Progenitor cell of endocrine pancreas (in vitro differentiated cells): ENCODE measurements around the gene TNP1. TPM values are rescaled to one million over a fixed set of nuclear protein-coding genes. Genes with fewer than 3 reads are reported as not detected.

ENCODE experiments used
- DNase-seq: peaks from one replicate; pipeline ENCODE4 v3.0.0; 2021; ENCODE audit warnings: low spot score; ENCODE audit not compliant: unreplicated experiment
- H3K27ac Mint-ChIP-seq: 2 replicates; pipeline ENCODE4 v1.8.0; 2021; ENCODE audit warnings: mild to moderate bottlenecking, moderate library complexity, mixed read lengths
- H3K27me3 Mint-ChIP-seq: 2 replicates; pipeline ENCODE4 v1.8.0; 2021; ENCODE audit warnings: mixed read lengths
- H3K36me3 Mint-ChIP-seq: 2 replicates; pipeline ENCODE4 v1.8.0; 2022; ENCODE audit warnings: mixed read lengths; ENCODE audit not compliant: insufficient read depth
- H3K4me1 Mint-ChIP-seq: 2 replicates; pipeline ENCODE4 v1.8.0; 2021; ENCODE audit warnings: low read depth, mixed read lengths
- H3K4me3 Mint-ChIP-seq: 2 replicates; pipeline ENCODE4 v1.8.0; 2021; ENCODE audit warnings: low read depth, mild to moderate bottlenecking, moderate library complexity, mixed read lengths
- H3K9me3 Mint-ChIP-seq: 2 replicates; pipeline ENCODE4 v1.8.0; 2021; ENCODE audit warnings: low read depth, mixed read lengths
- total RNA-seq: library from RNA; stranded (reverse); gene quantifications from 2 replicates; pipeline ENCODE4 v1.2.1, GENCODE V29; 2021
- TF ChIP-seq, protein P1 (sequence below): fragments of 200-600 bp; sonication (generic); IDR thresholded peaks from one replicate; pipeline ENCODE4 v1.5.0; 2021; ENCODE audit warnings: antibody characterized with exemption, mild to moderate bottlenecking; ENCODE audit not compliant: unreplicated experiment

The TNP1 gene
- total RNA-seq, 1 donor from 2014 or later: 1.1 TPM

DNA sequence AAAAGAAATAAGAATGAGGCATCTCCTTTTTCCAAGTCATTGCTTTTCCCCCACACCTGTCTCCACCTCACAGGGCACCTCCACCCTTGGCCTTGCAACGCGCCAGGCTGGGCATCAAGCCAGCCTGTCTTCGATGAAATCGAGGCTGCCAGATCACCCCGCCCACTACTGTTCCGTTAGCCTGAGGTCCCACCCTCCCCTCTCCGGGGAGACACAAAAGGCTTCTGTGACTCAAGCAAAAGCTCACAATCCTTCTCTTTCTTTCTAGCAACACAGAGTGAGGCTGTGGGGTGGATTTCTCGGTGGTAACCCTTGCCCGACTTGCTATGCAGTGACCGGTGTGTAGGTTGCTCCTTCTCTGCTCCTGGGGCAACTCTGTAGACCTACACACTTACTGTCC, 9.9 kb downstream of the TNP1 start:
- Mint-ChIP-seq H3K27ac (no peak overlapping the region), H3K4me3 (no peak overlapping the region), H3K27me3 (peaks cover 8% of the 10 kb centered on the region), H3K4me1 (no peaks in the 10 kb centered on the region), H3K36me3 (no peaks in the 10 kb centered on the region), H3K9me3 (no peaks in the 10 kb centered on the region)
- TF ChIP-seq, protein P1, sequence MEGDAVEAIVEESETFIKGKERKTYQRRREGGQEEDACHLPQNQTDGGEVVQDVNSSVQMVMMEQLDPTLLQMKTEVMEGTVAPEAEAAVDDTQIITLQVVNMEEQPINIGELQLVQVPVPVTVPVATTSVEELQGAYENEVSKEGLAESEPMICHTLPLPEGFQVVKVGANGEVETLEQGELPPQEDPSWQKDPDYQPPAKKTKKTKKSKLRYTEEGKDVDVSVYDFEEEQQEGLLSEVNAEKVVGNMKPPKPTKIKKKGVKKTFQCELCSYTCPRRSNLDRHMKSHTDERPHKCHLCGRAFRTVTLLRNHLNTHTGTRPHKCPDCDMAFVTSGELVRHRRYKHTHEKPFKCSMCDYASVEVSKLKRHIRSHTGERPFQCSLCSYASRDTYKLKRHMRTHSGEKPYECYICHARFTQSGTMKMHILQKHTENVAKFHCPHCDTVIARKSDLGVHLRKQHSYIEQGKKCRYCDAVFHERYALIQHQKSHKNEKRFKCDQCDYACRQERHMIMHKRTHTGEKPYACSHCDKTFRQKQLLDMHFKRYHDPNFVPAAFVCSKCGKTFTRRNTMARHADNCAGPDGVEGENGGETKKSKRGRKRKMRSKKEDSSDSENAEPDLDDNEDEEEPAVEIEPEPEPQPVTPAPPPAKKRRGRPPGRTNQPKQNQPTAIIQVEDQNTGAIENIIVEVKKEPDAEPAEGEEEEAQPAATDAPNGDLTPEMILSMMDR: no peak
- no peak for DNase-seq

DNA sequence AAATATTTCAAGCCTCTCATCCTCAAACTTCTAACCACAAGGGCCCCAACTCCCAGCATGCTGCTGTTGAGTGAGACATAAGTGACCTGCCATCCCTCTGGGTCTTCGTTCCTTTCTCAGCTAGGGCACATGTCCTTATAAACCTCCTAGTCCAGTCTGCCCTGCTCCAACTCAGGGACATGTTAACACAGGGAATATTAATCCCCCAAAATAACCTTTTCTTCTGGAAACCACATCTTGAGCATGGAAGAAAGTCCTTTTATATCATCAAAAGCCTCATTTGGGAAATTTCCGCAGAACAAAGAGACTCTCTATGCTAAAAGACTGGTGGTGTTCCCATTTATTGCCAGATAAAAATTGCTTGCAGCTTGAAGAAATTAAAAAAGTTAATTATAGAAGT, 14.4 kb downstream of the TNP1 start:
- no peak for DNase-seq
- no peaks in the 10 kb centered on the region for H3K9me3 Mint-ChIP-seq
- TF ChIP-seq, protein P1: no peak
- H3K27me3 Mint-ChIP-seq: peaks cover 3% of the 10 kb centered on the region
- no peak overlapping the region for H3K27ac Mint-ChIP-seq
- no peaks in the 10 kb centered on the region for H3K36me3 Mint-ChIP-seq
- H3K4me3 Mint-ChIP-seq: no peak overlapping the region
- H3K4me1 Mint-ChIP-seq: no peaks in the 10 kb centered on the region

- Mint-ChIP-seq H3K36me3 (peaks cover 2% of the 10 kb centered on the region), H3K9me3 (no peaks in the 10 kb centered on the region), H3K27me3 (peaks cover 8% of the 10 kb centered on the region), H3K4me1 (no peaks in the 10 kb centered on the region), H3K4me3 (no peak overlapping the region), H3K27ac (no peak overlapping the region)
- TF ChIP-seq, protein P1: no peak
- no peak for DNase-seq
Measured at GRCh38 chr2:216842636-216843035, 17.2 kb downstream of the TNP1 start.

DNA sequence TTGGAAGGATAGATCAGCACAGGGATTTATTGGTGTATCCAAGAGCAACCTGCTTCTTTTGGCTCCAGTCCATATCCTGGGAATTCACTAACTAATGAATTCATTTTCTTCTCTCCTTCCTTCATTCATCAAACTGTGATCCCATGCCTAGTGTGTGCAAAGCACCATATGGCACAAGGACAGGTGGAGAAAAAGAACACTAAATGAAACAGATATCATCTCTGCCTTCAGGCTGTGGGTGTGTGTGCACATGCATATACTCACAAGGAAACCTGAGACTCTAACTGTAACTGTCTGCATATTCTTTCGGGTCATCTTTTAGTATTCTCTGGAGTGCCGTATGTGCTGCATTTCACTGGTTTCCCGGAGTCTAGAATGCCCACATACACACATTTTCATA, 20.2 kb downstream of the TNP1 start:
- H3K27ac Mint-ChIP-seq: no peak overlapping the region
- peaks cover 2% of the 10 kb centered on the region for H3K36me3 Mint-ChIP-seq
- H3K4me3 Mint-ChIP-seq: no peak overlapping the region
- TF ChIP-seq, protein P1: no peak
- H3K9me3 Mint-ChIP-seq: no peaks in the 10 kb centered on the region
- H3K4me1 Mint-ChIP-seq: no peaks in the 10 kb centered on the region
- DNase-seq: no peak
- peaks cover 11% of the 10 kb centered on the region for H3K27me3 Mint-ChIP-seq

- Mint-ChIP-seq H3K36me3 (peaks cover 2% of the 10 kb centered on the region), H3K4me1 (no peaks in the 10 kb centered on the region), H3K27ac (no peak overlapping the region), H3K9me3 (no peaks in the 10 kb centered on the region), H3K4me3 (no peak overlapping the region), H3K27me3 (peaks cover 11% of the 10 kb centered on the region)
- TF ChIP-seq, protein P1: no peak
- no peak for DNase-seq
Measured at GRCh38 chr2:216838151-216838550, 21.7 kb downstream of the TNP1 start.

DNA sequence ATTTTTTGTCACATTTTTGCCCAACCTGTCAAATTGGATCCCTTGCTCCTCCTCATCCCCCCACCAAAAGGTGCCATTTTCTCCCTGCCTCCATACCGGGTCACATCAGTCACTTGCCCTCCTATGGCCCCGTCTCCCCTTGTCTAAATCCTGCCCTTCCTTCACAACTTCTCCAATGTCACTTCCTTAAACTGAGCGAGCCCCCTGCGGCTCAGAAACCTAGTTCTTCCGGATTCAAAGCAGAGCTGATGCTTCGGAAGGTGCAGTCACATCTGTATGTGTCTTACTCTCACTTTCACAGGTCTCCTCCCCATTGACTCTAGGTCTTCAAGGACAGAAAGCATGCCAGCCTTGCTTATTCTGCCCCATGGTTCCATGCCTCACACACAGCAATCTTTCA, 22.1 kb downstream of the TNP1 start:
- no peak for DNase-seq
- Mint-ChIP-seq H3K36me3 (peaks cover 2% of the 10 kb centered on the region), H3K4me3 (no peak overlapping the region), H3K9me3 (no peaks in the 10 kb centered on the region), H3K27me3 (peaks cover 11% of the 10 kb centered on the region), H3K4me1 (no peaks in the 10 kb centered on the region), H3K27ac (no peak overlapping the region)
- TF ChIP-seq, protein P1: no peak
